ENCODE measurements around the gene NRF1.

DNA sequence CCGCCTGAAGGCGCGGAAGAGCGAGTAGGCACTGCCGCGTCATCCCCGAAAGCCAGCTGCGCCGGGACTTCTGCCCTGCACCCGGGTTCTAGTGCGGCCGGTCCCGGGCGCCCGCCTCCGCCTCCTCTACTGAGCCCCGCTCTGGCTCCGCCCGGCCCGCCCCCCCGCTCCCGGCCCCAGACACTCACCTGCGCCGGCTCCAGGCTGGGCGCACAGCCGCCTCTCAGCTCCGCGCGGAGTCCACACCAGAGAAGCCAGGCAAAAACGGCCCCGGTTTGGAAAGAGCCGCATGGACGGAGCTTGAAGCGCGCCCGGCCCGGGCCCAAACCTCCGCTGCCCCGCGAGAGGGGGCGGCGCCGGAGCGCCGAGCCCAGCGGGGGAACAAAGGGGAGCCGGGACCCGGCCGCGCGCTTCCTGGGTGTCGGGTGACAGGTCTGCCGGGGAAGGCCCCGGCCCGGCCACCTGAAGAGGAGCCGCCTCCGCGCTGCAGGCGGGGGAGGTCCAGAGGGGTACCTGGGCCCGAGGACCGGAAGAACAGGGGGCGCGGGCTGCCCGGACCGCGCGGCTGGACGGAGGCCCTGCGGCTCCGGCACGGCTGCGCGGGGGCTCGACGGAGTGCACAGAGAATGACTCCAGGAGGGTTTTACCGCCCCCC, 168.2 kb downstream of the NRF1 start:
- TF ChIP-seq, protein P1, sequence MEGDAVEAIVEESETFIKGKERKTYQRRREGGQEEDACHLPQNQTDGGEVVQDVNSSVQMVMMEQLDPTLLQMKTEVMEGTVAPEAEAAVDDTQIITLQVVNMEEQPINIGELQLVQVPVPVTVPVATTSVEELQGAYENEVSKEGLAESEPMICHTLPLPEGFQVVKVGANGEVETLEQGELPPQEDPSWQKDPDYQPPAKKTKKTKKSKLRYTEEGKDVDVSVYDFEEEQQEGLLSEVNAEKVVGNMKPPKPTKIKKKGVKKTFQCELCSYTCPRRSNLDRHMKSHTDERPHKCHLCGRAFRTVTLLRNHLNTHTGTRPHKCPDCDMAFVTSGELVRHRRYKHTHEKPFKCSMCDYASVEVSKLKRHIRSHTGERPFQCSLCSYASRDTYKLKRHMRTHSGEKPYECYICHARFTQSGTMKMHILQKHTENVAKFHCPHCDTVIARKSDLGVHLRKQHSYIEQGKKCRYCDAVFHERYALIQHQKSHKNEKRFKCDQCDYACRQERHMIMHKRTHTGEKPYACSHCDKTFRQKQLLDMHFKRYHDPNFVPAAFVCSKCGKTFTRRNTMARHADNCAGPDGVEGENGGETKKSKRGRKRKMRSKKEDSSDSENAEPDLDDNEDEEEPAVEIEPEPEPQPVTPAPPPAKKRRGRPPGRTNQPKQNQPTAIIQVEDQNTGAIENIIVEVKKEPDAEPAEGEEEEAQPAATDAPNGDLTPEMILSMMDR (conservative IDR thresholded peaks at IDR 0.05) = no peak
- peak; percentile 85; the same call in 1 of the 2 replicates for TF ChIP-seq ZFX (IDR thresholded peaks at IDR 0.05)
